ENCODE results near the gene SCUBE3.

GRCh38 chr6:35272005-35272404, 58.2 kb downstream of the SCUBE3 start:
- TF ChIP-seq CTCF (IDR thresholded peaks at IDR 0.05 in 2 of 3, conservative IDR thresholded peaks at IDR 0.05 in 1 of 3; ENCODE audit: borderline replicate concordance in 1 of 3, insufficient read depth in 1 of 3, low read depth in 2 of 3, low read length in 2 of 3) = no peak
- no peak for TF ChIP-seq POLR2AphosphoS5 (IDR thresholded peaks at IDR 0.05; ENCODE audit: low read depth, low read length)
- no peak for TF ChIP-seq ZFX (IDR thresholded peaks at IDR 0.05)
- TF ChIP-seq SP1 (IDR thresholded peaks at IDR 0.05; ENCODE audit: low read depth) = no peak
- TF ChIP-seq ELF1 (IDR thresholded peaks at IDR 0.05; ENCODE audit: borderline replicate concordance, low read depth) = no peak
- TF ChIP-seq YY1 (IDR thresholded peaks at IDR 0.05; ENCODE audit: extremely low read depth, insufficient replicate concordance, low read depth, low read length) = no peak
- no peak for TF ChIP-seq REST (IDR thresholded peaks at IDR 0.05; ENCODE audit: low read depth)
- TF ChIP-seq POLR2A (IDR thresholded peaks at IDR 0.05; ENCODE audit: borderline replicate concordance, extremely low read depth, insufficient read depth, insufficient read length) = no peak
- no peak for TF ChIP-seq SIN3A (IDR thresholded peaks at IDR 0.05; ENCODE audit: low read depth)
- TF ChIP-seq EZH2phosphoT487 (IDR thresholded peaks at IDR 0.05; ENCODE audit: borderline replicate concordance) = no peak
- no peak for TF ChIP-seq FOSL1 (IDR thresholded peaks at IDR 0.05; ENCODE audit: low read depth)
- TF ChIP-seq EZH2 (IDR thresholded peaks at IDR 0.05) = no peak
- no peak for TF ChIP-seq MAX (IDR thresholded peaks at IDR 0.05)

Measured in HCT116 (cell line).